Activated CD4-positive, CD25-positive, alpha-beta regulatory T cell (primary cell): Measurements from ENCODE around the gene RUNX2.

Experiments
- DNase-seq, 4 experiments: peaks; one replicate each; lab custom pipeline; 2025; lab: John Stamatoyannopoulos, UW

The RUNX2 gene

DNA sequence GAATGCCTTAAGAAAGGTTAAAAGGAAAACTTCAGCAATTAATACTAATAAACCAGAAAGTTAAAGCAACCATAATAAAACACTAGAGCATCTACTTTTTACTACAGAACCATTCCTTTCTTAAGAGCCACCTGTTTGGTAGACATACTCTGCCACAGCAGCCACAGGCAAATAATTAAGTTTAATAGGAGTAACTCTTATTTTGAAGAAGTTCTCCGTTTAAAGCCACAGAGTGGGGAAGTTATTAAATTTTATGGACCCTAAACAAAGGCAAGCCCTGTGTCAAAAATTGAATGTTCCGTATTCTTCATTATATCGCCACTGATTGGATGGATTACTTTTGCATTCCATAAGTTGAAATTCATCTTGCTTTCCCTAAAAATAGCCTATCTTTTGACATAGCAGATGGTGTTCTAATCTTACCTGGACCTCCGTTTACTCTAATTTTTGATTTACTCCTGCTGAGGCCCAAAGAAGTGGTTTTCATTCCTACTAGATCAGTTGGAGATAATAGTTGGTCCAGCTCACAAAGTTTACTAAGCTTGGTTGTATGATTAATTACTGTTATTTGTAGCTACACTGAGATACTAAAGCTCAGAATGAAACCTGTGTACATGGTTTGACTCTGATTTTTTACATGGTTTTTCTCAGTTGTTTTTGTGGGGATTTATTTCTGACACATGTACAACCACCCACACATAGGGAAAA, 190.0 kb downstream of the RUNX2 start:
- DNase-seq: no peak

DNA sequence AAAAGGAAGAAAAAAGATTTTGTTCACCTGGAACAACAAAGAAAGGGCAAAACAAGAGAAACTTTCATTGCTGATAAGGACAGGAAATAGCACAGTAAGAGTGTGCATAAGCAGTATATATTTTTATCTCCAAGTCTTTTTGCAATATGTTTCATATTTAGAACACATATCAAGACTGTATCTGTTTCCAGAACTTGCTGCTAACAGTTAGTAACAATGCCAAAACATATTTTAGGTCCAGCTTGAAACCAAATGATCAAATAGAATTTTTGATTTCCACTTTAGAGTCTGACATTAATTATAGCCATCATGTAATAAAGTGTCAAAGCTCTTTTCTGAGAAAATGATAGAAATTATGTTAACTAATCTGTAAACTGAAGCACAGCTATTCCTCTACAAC, 193.1 kb downstream of the RUNX2 start:
- no peak for DNase-seq

DNA sequence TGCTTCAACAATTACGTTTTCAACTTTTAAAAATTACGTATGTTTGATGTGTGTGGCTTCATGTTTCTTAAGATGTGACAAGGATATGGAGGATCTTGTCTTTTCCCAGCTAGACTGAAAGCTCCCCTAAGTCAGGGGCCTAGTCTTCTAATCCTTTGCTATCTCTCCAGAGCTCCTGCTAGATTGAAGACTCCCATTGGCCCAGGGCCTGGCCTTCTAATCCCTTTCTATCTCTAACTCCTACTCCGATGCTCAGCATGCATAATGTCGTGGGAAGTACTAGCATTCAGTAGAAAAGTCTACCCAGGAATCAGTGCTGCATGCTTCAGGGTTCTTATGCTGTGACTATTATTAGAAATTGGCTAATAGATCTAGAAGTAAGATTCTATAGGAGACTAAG, 194.4 kb downstream of the RUNX2 start:
- DNase-seq: no peak

DNA sequence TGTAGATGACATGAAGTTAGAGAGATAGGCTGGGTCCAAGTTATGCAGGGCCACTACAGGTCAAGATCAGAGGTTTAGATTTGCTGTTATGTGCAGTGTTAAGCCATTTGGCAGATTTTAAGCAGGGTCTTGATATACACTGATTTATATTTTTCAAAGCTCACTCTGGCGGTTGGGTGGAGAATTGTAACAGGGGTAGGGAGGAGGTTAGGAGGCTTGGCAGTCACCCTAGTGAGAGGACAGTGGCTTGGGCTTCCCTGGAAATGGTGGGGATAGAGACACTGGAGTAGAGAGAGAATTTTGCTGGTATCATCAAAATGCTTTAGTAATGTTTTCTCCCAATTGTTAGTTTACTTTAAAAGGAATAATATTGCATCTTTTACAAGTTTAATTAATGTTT, 199.1 kb downstream of the RUNX2 start:
- DNase-seq: no peak

DNA sequence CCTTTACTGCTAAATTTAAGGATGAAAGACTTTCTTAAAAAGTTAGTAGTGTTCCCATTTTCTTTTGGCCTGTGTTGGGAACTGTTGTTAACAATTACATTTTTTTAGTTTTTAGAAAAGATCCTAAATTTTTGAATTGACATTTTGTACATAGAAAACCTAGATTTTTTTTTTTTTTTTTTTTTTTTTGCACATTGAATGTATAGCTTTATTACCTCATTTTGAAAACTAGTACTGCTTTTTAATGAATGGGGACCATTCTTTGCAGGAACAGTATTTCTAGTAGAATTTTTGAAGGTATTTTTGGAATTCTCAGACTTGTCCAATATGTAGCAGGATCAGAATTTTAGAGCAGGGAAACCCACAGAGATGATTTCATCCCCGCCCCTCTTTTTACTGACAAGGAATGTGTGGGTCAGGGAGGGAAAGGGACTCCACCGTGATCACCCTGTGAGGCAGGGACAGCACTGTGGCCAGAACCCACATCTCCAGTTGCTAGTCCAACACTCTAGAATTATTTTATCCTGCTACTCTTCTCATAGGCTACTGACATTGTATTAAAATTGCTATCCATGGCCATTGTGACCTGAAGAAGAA, 204.0 kb downstream of the RUNX2 start:
- DNase-seq: no peak

DNA sequence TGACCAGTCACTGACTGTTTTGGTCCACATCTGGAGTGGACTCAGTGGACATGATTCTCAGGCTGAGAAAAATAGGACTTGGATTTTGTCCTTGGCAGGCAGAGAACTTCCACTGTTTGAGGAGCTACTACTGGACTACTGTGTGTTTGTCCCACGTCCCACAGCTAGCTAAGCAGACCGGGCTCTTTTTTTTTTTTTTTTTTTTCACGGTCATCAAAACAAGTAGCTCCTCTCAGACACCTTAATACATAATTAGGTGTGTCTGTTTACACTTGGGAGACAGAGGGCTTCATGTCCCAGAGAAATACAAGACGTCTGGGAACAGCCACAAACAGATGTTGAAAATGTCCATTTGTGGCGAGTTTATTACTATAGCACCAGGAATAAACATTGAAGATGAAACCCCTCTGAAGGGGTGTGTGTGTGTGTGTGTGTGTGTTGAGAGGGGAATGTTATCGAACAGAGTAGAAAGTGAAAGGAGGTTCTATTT, 204.6 kb downstream of the RUNX2 start:
- DNase-seq: no peak

DNA sequence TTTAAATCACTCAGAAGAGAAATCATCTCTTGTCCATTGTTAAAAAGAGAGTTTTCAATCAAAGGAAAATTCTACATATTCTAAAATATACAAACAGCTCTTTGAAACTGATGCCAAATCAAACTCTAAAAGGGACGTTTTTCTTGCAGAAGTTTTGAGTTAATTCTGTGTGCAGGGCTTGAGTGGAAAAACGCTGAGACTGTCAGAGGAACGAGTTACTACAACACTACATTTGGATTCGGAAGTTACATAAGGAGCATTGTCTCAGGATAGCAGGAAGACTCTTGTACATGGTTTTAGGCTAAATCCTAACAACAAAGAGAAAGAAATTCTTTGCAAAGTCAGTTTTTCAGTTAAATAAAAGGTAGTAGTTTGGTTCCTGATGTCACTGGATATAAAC, 205.3 kb downstream of the RUNX2 start:
- DNase-seq: no peak

DNA sequence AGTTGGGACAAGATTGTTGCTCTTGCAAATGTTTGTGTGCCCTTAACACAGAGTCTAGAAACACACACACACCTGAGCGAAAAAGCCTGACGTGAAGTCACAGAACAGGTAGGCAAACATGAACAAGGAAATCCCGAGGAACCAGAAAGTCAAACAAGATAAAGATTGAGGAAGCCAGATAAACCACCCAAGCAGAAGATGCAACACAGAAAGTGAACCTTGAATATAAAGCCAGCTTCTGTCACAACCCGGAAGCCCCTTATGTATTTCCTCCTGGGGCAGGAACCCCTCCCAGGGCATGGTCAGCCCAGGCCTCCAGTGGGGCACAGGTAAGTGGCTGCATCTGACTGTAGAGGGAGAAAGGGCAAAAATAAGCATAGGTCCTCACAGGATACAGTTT, 207.8 kb downstream of the RUNX2 start:
- no peak for DNase-seq

DNA sequence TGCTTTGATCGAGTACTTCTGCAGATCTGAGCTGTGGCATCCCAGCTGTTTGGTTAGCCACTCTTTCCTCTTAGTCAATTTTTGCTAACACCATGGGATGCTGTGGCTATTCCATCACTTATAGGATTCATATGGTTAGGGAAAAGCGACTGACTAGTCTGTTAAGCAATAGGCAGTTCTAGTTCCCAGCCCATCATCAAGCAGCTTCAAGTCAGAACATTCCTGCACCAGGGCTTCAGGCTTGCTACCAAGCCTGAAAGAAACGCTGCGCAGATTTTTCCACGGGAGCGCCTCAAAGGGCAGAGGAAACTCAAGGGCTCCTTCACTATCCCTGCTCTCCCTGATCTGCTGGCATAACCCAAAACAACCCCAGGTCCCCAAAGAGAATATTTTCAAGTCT, 209.4 kb downstream of the RUNX2 start:
- no peak for DNase-seq

DNA sequence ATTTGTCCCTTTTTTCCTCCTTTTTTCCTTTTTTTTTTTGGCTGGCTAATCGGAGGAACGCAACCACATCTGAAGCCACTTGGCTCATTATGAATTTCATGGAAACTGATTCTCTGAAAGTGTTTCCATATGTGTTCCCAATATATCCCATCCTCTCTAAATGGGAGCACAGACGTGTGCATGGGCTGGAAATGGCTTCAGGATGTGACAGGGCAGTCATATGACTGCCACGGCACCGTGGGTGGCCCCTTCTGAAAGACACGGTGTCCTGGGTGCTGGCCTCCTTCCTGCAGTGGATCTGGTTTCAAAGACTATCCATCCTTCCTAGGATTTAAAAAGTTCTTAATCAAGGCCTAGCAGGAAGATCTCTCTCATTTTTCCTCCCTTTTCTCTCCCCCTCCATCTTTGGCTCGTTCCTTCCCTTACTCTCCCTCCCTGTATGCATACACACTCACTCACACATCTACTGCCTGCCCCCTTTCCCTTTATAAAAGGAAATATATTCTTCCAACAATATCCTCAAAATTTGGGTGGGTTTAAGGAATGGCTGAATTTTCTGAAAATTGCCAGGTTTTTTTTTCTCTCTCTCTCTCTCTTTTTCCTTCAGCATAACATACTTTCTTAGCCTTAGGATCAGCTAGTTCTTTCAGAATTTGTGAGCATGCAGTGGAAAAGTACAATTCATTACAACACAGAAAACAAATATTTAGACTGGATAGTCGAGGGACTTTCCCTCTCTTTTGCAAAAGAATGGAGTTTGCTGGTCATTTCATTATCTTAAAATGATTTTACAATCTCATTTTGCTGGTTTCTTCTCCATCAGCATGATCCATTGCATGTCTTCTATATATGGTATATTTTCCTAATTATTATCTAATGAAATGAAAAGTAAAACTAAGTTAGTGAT, 210.8 kb downstream of the RUNX2 start:
- no peak for DNase-seq

DNA sequence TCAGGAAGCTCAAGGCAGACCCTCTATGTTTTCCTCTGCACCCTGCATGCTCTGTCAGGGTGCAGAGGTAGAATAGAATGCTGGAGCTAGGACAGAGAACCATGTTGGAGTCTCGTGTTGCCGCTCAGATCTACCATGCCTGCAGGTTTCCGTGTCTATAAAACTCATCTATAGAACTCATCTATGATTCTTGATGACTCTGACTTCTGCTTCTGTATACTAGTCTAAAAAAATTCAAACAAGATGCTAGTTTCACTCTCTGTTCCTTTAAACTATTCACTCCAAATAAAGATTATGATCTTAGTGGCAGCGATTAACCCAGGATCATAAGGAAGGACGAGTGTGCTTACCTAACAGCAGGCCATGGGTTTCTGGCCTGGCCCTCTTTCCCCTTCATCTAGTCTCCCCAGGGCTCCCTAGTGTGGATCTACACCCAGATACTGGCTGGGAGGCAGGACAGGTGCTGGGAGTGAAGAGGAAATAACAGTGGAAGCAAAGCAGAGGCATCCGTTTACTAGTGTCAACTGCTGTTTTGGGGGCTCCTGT, 212.3 kb downstream of the RUNX2 start:
- DNase-seq: no peak

DNA sequence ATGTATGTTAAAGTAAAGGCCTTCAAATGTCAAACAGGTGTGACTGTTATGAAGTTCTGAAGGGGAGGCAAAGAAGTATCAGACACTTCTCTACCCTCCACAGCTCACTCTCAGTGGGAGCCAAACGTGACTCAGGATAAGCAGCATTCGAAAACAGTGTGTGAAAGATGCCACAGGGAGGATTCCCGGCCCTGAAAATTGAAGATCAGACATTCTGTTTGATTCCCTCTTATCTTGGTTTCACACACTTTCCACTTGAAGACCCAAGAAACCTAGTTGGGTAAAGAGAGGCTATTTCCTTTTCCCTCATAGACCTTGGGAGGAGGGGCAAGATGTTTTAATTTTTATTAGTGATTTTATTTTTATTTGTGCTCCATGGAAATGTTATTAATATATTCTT, 213.8 kb downstream of the RUNX2 start:
- DNase-seq: no peak

DNA sequence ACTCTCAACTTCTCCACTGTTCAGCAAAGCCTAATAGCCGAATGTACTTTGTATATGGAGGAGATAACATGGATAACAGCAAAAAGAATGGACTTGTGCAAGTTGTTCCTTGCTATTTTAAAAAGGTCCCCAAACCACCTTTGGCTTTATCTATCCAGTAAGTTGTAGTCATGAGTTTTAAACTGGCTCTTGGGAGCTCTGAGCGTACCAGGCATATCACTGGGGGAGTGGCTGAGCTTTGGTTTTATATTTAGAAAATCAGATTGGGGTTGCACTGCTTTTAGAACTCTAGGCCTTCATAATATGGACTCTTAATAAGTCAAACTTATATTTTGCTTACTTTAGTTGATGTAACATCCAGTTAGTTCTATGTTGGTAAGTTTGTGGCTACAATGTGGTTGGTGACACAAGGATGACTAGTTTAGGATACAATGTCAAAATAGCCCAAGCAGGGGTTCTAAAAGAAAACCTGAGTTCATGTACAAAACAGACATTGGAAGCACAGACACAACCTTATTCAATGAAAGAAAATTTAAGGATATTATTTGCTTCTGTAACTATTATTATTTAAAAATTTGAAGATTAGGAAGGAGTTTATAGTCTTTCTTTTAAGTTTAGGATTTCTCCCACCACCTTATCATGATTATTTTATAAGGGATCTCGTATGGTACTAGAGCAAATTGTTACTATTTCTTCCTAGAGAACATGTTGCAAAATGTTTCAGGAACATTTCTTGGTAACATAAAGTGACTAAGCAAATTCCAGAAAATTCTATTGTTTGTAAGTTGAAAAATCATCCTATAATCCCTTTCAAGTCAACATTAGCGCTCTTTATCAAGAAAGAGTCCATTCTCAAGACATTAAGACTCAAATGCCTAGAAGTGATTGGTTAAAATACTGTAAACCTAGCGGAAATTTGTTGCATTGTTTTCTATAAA, 215.4 kb downstream of the RUNX2 start:
- no peak for DNase-seq

DNA sequence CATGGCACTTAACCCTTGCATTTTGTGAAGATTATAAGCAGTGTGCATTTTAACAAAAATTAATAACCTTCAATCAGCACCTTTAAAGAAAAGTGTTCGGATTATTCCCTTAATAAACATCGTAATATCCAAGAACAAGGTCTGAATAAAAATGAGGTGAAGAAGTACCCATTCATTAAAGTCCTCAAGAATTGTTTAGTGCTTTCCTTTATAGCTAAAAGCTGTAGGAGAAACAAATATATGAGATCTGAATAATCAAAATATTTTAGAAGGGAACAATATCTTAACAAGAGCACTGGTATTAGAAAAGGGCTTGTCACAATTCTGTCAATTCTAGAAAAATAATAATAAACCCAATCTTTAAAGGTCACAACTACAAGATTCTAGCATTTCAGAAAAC, 217.3 kb downstream of the RUNX2 start:
- DNase-seq: no peak

DNA sequence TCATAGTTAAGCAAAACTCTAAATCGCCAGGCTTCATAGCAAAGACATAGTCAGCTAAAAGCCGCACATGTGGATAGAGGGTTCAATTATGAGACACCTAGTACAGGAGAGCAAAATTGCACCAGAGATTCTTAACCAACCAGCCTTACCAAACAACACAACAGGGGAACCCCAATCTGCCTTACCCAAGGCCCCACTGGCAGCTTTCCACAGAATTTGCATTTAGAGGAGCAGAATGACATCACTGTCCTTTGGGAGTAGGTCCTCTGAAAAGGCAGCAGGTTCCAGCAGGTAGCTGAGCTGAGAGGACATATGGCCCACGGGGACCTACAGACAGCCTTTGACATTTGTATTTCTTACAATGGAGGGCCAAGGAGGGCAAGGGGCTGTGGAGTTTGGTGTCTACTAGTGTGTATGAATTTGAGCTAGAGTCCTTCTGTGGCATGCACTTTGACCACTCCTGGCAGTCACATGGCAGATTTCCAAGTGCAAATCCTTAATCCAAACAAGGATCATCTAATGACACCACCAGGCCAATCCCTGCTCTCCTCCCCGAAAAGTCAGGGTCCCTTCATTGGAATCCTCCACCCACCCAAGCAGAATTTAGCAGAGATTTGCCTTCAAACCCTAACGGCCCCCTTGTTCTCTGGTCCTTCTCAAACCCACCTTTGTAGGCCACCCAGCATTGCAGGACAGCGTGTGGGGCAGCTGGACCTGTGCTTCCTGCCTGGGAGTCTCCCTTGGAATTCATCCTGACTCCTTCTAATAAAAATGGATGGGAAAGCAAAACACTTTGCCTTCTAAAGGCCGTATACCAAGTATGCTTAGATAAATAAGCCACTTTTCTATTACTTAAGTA, 220.8 kb downstream of the RUNX2 start:
- DNase-seq: no peak

DNA sequence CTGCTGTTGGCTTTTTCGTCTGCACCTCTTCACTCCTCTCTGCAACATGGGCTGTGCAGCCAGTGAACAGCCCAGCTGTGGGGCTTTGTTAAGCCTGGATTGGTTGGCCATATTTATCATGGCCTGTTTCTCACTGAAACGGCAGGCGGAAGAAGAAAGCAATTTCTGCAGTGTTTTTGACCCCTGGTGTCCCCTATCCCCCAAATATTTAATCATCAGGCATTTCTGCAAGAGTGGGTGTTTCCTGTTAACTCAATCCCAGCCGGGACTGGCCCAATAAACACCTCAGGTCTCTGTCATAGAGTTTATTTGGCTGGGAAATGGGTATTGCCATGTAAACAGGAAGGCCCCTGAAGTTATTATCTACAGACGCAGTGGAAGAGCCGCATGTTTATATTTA, 224.4 kb downstream of the RUNX2 start:
- DNase-seq: no peak

DNA sequence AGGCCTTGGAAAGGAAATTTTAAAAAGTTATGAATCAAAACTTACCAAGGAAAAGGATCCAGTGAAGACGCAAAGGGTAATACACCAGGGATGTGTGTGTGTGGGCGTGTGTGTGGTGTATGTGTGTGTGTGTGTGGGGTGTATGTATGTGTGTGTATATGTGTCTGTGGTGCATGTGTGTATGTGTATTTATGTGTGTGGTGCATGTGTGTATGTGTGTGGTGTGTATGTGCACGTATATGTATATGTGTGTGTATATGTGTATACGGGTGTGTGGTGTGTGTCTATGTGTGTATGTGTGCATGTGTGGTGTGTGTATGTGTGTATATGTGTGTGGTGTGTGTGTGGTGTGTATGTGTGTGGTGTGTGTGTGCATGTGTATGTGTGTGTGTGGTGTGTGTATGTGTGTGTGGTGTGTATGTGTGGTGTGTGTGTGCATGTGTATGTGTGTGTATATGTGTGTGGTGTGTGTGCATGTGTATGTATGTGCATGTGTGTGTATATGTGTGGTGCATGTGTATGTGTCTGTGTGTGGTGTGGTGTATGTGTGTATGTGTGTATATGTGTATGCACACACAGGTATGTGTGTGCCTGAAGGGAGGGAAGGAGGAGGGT, 225.7 kb downstream of the RUNX2 start:
- no peak for DNase-seq

DNA sequence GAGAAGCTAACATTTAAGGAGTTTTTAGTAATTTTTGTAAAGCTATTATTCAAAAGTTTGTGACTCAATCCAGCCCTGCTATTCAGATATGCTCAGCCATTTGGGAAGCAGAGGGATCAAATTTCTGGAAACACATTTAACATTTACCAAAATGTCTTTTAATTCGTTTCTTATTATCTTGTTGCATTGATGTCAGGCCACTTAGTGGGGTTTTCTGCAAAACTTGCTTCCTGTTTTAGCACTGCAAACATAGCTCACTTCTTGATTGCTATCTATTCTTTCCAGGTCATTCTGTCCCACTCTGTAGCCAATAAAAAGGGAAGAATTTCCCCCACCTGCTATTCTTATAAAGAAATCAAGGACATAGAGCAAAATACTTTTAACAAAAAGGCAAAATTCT, 226.5 kb downstream of the RUNX2 start:
- DNase-seq: no peak

DNA sequence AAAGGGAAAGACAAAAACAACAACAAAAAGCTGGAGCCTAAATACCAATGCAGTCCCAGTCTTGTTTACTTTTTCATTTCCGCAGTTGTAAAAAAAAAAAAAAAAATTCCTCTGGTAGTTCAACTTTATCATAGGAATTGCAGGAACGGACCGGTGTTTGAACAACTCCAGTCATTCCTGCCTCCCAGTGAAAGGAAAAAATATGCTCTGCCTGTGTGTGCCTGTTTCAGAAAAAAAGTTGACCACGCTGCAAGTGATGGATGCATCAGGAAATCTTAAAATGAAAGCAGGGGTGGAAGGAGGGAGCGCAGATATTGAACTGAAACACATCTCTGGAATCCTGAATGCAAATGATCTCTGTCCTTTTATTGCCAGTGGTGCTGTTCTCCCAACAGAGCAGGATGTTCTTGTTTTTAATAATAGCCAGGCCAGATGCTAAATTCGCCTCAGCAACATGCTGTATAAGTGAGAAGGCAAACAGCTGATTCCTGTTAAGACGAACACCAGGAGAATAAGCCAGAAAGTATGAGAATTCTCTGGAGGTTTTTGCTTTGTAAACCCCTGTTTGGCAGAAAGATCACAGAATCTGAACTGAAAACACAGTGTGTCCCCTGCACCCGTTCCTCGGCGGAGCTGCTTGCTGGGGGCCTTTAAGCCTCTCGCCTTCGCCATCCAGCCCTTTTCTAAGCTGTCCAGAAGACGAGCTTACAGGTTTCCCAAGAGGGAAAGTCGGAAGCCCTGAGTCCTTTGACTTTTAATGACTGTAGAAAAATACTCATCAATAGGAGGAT, 228.0 kb downstream of the RUNX2 start:
- DNase-seq: no peak
